Measurements from ENCODE around the gene TAGLN. TPM values are rescaled to one million over a fixed set of nuclear protein-coding genes. Genes with fewer than 3 reads are reported as not detected.
A peak's percentile ranks its signal among the peaks of the same experiment; 100 is the strongest.

Gene TAGLN
- total and polyA plus RNA-seq, 9 of the 15 experiments (the other 6 are each of a cell fraction or from before 2014, with no cell fraction given), result 0.21 to 4.9 (median 1.1) TPM

DNA sequence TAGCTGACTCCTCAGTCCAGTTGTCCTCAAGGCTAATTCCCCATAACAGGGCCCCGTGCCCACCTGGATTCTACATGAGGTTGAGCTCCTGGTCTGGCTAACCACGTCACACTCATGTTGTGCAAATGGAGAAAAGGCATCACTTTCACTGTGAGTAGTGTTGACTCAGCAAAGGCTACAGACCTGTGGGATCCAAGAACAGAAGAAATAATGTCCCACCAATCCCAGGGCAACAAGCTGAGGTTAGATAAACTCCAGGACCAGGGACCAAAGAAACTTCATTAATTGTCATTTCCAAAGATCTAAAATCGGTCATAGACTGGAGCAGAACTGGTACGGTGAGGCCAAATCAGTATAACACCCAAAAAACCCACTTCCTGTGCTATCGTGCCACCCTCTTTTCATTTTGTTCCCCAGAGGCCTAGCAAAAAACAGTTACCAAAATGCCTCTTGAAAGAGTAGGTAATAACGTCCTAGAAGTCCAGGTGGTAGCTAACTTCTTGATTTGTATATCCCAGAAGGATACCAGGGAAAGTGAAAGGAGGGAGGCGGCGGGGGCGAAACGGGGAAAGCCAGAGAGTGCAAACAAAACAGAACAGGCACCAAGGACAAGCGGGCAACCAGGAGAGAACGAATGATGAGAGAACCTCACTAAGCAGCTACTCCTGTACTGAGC, 31.3 kb downstream of the TAGLN start:
- H3K9me3 ChIP-seq (replicated peaks; ENCODE audit: control insufficient read depth, insufficient read depth, low read depth, low read length), result no peaks in the 10 kb centered on the region

More for the DNA sequence above, 31.3 kb downstream of the TAGLN start:
- Histone ChIP-seq H3K27ac (ENCODE audit: extremely low read depth, low read depth, low read length) (no peak overlapping the region; the same call in 2 of the 3 replicates), H4K20me1 (replicated peaks; ENCODE audit: control insufficient read depth, insufficient read depth, low read length) (no peaks in the 10 kb centered on the region; the same call in 1 of the 2 replicates), H3K9me1 (ENCODE audit: control insufficient read depth, insufficient read depth, low read length) (no peaks in the 10 kb centered on the region), H3K27me3 (ENCODE audit: control insufficient read depth in 2 of 2, insufficient read depth in 2 of 2, low read length in 2 of 2) (no peaks in the 10 kb centered on the region), H3K4me2 (ENCODE audit: insufficient read depth, low read length) (peak overlapping the region; percentile 97), H3K79me2 (ENCODE audit: control insufficient read depth, insufficient read depth, low read length) (peaks cover 45% of the 10 kb centered on the region), H3K4me1 (replicated peaks in 1 of 2; ENCODE audit: control insufficient read depth in 2 of 2, insufficient read depth in 2 of 2, low read length in 2 of 2) (peaks cover 14 to 26% of the 10 kb centered on the region in 2 experiments; a peak in 4 of 5 replicates), H3K4me3 (peak overlapping the region; percentile 85; the same call in 1 of the 2 replicates), H2AFZ (ENCODE audit: low read depth, low read length) (no peak overlapping the region), H3K9ac (ENCODE audit: insufficient read depth in 1 of 2, low read depth in 2 of 2, low read length in 2 of 2) (peak overlapping the region; percentile 61 to 91), H3K36me3 (ENCODE audit: control insufficient read depth, insufficient read depth, low read length) (peaks cover 43% of the 10 kb centered on the region)
- in situ Hi-C loops (cut with MboI), result loop anchor here (25.0 kb wide), 1 partner anchor 718 kb away; no protein-coding TSS in a partner anchor
- no peak for ATAC-seq
- CTCF ChIA-PET (ENCODE audit: low intra/inter-chr PET ratio), result interaction anchor here (0.6 kb wide), 1 partner anchor 198 kb away, joined by 3 read pairs; no protein-coding TSS in a partner anchor
- DNase-seq (ENCODE audit: extremely low read depth in 1 of 4, low spot score in 3 of 4), result no peak
- intact Hi-C loops (cut with micrococcal nuclease), result loop anchor here (5.0 kb wide), 1 partner anchor 97 kb away; the partner anchor contains the start of gene CEP164
- peak; percentile 35; the same call in 1 of the 2 replicates for TF ChIP-seq C11orf30 (IDR thresholded peaks at IDR 0.05; ENCODE audit: low read depth)
- peak; percentile 52 for TF ChIP-seq ZNF316 (IDR thresholded peaks at IDR 0.05)
- TF ChIP-seq EGR1 (conservative IDR thresholded peaks at IDR 0.05), result no peak
- no peak for TF ChIP-seq GATAD2A (IDR thresholded peaks at IDR 0.05)
- no TSS peak for BruUV-seq (replicated peaks)
- 54% methylated on average over 12 of the region's 12 CpGs for WGBS (ENCODE audit: insufficient coverage, low coverage, missing lambda C conversion rate)
- POLR2A ChIA-PET, result interaction anchor here (0.6 to 3.6 kb wide), 5 partner anchors 10 to 108 kb away, joined by 3 to 20 read pairs (median 3); no protein-coding TSS in a partner anchor
- FAIRE-seq, result no peak

Measured in K562 (cell line).